MCF 10A (cell line): ENCODE data around the gene GORASP1. TPM values are rescaled to one million over a fixed set of nuclear protein-coding genes. Genes with fewer than 3 reads are reported as not detected.

Source experiments
- BruUV-seq: library from RNA; stranded (reverse); fragments of 400-500 nt; replicated peaks from 2 replicates; lab custom pipeline; 2021; lab: Mats Ljungman, UMichigan
- CTCF ChIA-PET: fragments of 300-600 bp; sonication (Branson Sonifier 250); formaldehyde crosslinking; extraction: SDS; loops from one replicate; lab custom pipeline; 2021; ENCODE audit warnings: antibody characterized with exemption, inconsistent platforms; lab: Yijun Ruan, JAX
- POLR2A ChIA-PET: fragments of 300-600, 350-650 bp; sonication (Branson Sonifier 250); formaldehyde crosslinking; extraction: SDS; loops from one replicate; lab custom pipeline; 2020; ENCODE audit warnings: antibody characterized with exemption, inconsistent platforms; lab: Yijun Ruan, JAX
- DNase-seq: peaks from one replicate; pipeline ENCODE4 v3.0.0-alpha.2; 2018; ENCODE audit not compliant: unreplicated experiment
- H3K27ac Mint-ChIP-seq: one replicate; pipeline ENCODE4 v1.8.0; 2022; ENCODE audit warnings: mild to moderate bottlenecking, low read depth, mixed read lengths; ENCODE audit not compliant: unreplicated experiment
- H3K27me3 Mint-ChIP-seq: one replicate; pipeline ENCODE4 v1.8.0; 2022; ENCODE audit warnings: mixed read lengths; ENCODE audit not compliant: insufficient read depth, unreplicated experiment
- H3K36me3 Mint-ChIP-seq: one replicate; pipeline ENCODE4 v1.8.0; 2022; ENCODE audit warnings: mild to moderate bottlenecking, moderate library complexity, mixed read lengths; ENCODE audit not compliant: insufficient read depth, unreplicated experiment
- H3K4me1 Mint-ChIP-seq: one replicate; pipeline ENCODE4 v1.8.0; 2022; ENCODE audit warnings: mixed read lengths; ENCODE audit not compliant: insufficient read depth, unreplicated experiment
- H3K4me3 Mint-ChIP-seq: one replicate; pipeline ENCODE4 v1.8.0; 2022; ENCODE audit warnings: mild to moderate bottlenecking, moderate library complexity, mixed read lengths; ENCODE audit not compliant: unreplicated experiment
- H3K9me3 Mint-ChIP-seq: one replicate; pipeline ENCODE4 v1.8.0; 2022; ENCODE audit warnings: mixed read lengths; ENCODE audit not compliant: unreplicated experiment
- intact Hi-C: fragments of 100-400 bp; cut with micrococcal nuclease; formaldehyde crosslinking; loops from 2 replicates; pipeline ENCODE4 v1.14.1; 2022
- total RNA-seq: library from RNA; stranded (reverse); gene quantifications from 2 replicates; pipeline ENCODE4 v1.2.3, GENCODE V29; 2022
- TF ChIP-seq, protein P1 (sequence below): fragments of 200-600 bp; IDR thresholded peaks from one replicate; pipeline ENCODE4 v1.8.0; 2022; ENCODE audit warnings: antibody characterized with exemption, mild to moderate bottlenecking; ENCODE audit not compliant: unreplicated experiment

The GORASP1 gene
- total RNA-seq, 1 experiment from 2014 or later = 34.4 TPM

DNA sequence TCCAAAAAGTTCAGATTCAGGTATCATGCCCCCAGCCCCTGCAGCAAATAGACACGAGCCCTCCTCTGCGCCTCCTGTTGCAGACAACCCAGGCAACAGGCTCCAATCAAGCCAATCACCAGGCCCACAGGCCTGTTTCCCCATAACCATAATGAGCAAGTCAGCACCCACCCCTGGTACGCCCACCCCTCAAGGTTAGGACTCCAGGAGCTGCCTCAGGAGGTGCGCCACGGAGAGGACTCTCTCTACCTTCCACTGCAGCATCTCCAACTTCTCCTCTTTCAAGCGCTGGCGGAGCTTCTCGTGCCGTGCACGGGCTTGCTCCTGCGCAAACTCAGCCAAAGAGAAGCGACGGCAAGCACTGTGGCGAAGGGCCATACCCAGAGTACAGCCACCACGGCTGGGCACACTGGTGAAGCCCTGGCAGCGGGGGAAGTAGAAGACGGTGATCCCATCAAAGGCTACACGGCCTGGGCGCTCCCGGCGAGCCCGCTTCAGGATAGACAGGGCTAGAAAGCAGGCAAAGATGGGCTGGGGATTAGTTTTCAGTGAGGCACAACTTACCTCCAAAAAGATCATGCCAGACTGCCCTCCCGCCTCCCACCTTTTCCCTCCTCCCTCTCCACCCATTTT is 37.4 kb upstream of the GORASP1 start:
- Mint-ChIP-seq H3K4me3 (no peak overlapping the region), H3K4me1 (peaks cover 57% of the 10 kb centered on the region), H3K27me3 (no peaks in the 10 kb centered on the region), H3K27ac (no peak overlapping the region), H3K36me3 (peaks cover 47% of the 10 kb centered on the region), H3K9me3 (no peaks in the 10 kb centered on the region)
- CTCF ChIA-PET = interaction anchor here (0.5 to 1.7 kb wide), 6 partner anchors 17 to 216 kb away, joined by 3 to 7 read pairs (median 4); no protein-coding TSS in a partner anchor
- TF ChIP-seq, protein P1, sequence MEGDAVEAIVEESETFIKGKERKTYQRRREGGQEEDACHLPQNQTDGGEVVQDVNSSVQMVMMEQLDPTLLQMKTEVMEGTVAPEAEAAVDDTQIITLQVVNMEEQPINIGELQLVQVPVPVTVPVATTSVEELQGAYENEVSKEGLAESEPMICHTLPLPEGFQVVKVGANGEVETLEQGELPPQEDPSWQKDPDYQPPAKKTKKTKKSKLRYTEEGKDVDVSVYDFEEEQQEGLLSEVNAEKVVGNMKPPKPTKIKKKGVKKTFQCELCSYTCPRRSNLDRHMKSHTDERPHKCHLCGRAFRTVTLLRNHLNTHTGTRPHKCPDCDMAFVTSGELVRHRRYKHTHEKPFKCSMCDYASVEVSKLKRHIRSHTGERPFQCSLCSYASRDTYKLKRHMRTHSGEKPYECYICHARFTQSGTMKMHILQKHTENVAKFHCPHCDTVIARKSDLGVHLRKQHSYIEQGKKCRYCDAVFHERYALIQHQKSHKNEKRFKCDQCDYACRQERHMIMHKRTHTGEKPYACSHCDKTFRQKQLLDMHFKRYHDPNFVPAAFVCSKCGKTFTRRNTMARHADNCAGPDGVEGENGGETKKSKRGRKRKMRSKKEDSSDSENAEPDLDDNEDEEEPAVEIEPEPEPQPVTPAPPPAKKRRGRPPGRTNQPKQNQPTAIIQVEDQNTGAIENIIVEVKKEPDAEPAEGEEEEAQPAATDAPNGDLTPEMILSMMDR = no peak
- DNase-seq = no peak
- POLR2A ChIA-PET = interaction anchor here (1.6 to 2.1 kb wide), 2 partner anchors 37 to 39 kb away, joined by 5 read pairs; partner anchors contain the start of genes GORASP1 and TTC21A
- intact Hi-C loops = no loop called here
- BruUV-seq = no TSS peak

GRCh38 chr3:39144095-39144747 is 36.8 kb upstream of the GORASP1 start:
- TF ChIP-seq, protein P1 = no peak
- CTCF ChIA-PET = interaction anchor here (0.5 to 1.6 kb wide), 6 partner anchors 10 to 216 kb away, joined by 3 to 5 read pairs (median 3); no protein-coding TSS in a partner anchor

GRCh38 chr3:39143051-39143885 is 35.8 kb upstream of the GORASP1 start:
- H3K36me3 Mint-ChIP-seq = peaks cover 47% of the 10 kb centered on the region
- no peak overlapping the region for H3K27ac Mint-ChIP-seq
- CTCF ChIA-PET = interaction anchor here (0.6 to 1.6 kb wide), 5 partner anchors 9 to 145 kb away, joined by 3 to 6 read pairs (median 4); no protein-coding TSS in a partner anchor

More at GRCh38 chr3:39144095-39144747, 36.8 kb upstream of the GORASP1 start:
- BruUV-seq = no TSS peak
- intact Hi-C loops = no loop called here
- H3K4me1 Mint-ChIP-seq = peaks cover 50% of the 10 kb centered on the region
- no peak overlapping the region for H3K27ac Mint-ChIP-seq
- H3K4me3 Mint-ChIP-seq = no peak overlapping the region
- POLR2A ChIA-PET = interaction anchor here (1.6 to 2.1 kb wide), 2 partner anchors 36 to 39 kb away, joined by 5 read pairs; partner anchors contain the start of genes GORASP1 and TTC21A
- H3K9me3 Mint-ChIP-seq = no peaks in the 10 kb centered on the region
- no peaks in the 10 kb centered on the region for H3K27me3 Mint-ChIP-seq
- DNase-seq = no peak
- peaks cover 47% of the 10 kb centered on the region for H3K36me3 Mint-ChIP-seq

More at GRCh38 chr3:39143051-39143885, 35.8 kb upstream of the GORASP1 start:
- Mint-ChIP-seq H3K27me3 (no peaks in the 10 kb centered on the region), H3K4me3 (no peak overlapping the region), H3K4me1 (peaks cover 41% of the 10 kb centered on the region), H3K9me3 (no peaks in the 10 kb centered on the region)
- intact Hi-C loops = no loop called here
- no peak for DNase-seq
- no TSS peak for BruUV-seq
- TF ChIP-seq, protein P1 = no peak
- POLR2A ChIA-PET = interaction anchor here (2.1 kb wide), 1 partner anchor 35 kb away, joined by 5 read pairs; the partner anchor contains the start of genes GORASP1 and TTC21A
